GM10266 (cell line): ENCODE results near the gene NR2E1.

Experiments used
- DNase-seq: peaks from one replicate; pipeline ENCODE4 v3.0.0; 2012; ENCODE audit errors: extremely low spot score
- TF ChIP-seq, protein P1 (sequence below): IDR thresholded peaks from 2 replicates; pipeline ENCODE4 v1.5.1; 2012; ENCODE audit warnings: mild to moderate bottlenecking, low read depth; ENCODE audit not compliant: control insufficient read depth, insufficient read depth; ENCODE audit errors: missing control alignments

Gene NR2E1

DNA sequence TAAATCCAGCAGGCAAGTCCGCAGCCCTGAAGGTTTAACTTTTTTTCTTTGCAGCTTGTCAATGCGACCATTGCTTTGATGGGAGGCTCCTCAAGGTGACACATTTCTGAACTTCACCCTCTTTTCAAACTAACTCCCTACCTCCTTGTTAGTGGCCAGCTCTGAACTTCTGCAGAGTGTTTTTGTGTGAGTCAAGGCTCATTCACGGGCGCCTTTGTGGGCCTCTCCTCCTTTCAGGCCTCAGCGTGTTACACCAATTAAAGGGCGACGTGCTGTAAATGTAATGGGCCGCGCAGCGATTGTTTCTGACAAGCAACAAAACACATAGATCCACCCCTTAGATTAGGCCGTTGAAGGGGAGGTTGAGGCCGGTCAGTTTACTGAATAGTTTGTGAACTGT is 45.5 kb upstream of the NR2E1 start:
- no peak for DNase-seq
- TF ChIP-seq, protein P1, sequence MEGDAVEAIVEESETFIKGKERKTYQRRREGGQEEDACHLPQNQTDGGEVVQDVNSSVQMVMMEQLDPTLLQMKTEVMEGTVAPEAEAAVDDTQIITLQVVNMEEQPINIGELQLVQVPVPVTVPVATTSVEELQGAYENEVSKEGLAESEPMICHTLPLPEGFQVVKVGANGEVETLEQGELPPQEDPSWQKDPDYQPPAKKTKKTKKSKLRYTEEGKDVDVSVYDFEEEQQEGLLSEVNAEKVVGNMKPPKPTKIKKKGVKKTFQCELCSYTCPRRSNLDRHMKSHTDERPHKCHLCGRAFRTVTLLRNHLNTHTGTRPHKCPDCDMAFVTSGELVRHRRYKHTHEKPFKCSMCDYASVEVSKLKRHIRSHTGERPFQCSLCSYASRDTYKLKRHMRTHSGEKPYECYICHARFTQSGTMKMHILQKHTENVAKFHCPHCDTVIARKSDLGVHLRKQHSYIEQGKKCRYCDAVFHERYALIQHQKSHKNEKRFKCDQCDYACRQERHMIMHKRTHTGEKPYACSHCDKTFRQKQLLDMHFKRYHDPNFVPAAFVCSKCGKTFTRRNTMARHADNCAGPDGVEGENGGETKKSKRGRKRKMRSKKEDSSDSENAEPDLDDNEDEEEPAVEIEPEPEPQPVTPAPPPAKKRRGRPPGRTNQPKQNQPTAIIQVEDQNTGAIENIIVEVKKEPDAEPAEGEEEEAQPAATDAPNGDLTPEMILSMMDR: no peak

DNA sequence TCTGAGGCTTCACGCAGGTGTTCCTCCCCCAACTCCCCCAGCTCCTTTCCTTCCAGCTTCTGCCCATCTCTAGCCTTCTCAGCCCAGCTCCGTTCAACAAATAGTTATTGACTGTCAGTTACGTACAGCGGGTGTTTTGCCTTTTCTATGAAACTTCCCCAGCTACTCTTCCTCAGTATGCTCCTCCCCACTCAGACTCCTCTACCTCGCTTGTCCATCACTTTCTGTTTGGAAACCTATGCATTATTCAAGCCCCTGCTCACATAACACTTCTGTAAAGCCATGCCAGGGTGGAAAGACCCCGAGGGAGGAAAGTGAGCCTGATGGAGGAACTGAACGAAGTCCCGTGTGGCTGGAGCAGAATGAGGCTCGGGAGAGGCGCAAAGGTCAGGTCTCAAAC is 44.2 kb upstream of the NR2E1 start:
- no peak for DNase-seq
- TF ChIP-seq, protein P1: no peak

DNA sequence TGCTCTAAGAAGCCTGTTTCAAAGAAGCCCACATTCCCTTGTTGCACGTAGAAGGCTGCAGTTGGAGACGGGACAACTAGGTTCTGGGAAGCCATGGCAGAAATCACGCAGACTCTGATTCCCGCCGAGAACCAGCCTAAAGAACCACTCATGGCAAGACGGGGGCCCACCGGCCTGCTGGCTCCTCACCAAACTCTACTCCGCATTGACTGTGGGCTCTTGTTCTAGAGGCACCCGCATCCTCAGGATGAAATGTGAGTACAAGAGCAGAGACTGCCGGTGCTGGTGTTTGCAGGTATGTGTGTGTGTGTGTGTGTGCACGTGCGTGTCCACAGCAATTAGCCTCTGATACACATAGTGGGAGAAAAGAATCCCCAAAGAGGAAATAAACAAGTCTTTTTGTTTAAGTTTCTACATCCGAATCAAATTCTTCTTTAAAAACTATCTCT is 42.3 kb upstream of the NR2E1 start:
- TF ChIP-seq, protein P1: no peak
- no peak for DNase-seq

DNA sequence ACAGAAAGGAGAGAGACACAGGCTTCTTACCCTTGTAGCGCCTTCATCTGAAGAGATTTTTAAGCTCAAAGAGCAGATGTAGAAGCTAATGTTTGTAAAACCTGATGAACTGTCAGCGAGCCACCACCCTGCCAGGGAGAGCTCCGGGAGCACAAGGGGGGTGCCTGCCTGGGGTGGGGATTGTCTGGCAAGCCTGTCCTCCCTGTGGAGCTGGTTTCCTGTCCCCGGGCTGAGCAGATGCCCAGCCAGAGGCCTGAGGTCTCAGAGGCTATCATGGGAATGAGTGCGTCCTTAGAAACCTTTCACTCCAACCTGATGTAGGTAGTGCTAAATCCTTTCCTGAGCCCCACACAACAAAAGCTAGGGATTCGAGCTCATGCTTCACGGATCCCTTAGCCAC is 41.9 kb upstream of the NR2E1 start:
- DNase-seq: no peak
- TF ChIP-seq, protein P1: no peak

DNA sequence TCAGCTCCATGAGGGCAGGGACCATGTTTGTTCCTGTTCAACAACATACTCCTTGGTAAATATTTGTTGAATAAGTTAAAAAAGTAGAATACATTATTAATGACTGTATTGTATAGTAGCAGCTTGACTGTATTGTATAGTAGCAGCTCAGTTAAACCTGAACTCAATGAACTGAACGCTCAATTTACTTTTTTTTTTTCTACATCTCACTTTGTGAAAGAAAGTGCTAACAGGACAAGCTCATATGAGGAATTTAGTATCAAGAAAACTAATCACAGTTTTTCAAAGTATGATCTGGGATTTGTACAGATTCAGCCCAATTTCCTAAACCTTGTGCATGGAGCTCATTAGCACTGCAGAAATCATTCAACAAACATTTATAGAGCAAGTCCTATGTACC is 38.8 kb upstream of the NR2E1 start:
- TF ChIP-seq, protein P1: no peak
- DNase-seq: no peak

DNA sequence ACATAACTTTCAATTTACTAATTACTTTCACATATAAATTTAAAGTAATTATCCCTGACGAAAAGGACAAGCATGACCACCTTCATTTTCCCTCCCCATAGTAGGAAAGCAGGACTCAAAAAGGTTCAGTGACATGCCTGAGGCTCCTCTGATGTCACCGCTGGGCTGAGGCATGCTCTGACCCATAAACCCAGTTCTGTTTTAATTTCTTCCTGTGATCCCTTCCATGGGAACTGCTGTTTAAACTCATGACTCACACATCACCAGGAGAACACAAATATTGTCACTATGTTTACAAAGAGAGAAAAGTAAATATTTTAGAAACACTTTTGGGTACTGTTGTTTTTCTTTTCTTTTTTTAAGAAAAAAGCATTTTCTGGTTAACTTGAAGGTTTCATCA is 38.0 kb upstream of the NR2E1 start:
- TF ChIP-seq, protein P1: no peak
- DNase-seq: no peak

DNA sequence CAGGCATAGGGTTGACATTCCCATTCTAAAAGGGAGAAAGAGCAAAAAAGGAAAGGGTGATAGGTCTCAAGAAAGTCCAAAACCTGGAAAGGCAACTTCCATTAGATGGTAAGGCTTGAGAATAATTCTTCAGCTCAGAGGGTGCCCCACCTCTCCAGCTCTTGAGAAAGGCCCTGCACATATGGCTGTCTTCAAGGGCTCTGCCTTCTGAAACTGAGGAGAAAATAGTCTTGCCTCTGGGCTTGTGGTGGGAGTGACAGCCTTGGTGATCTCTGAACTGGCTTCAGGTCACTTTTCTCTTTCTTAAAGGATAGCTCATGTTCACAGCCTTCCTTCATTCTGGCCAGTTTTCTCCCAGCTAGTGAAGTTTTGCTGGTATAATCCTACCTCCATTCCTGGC is 35.6 kb upstream of the NR2E1 start:
- TF ChIP-seq, protein P1: no peak
- no peak for DNase-seq

DNA sequence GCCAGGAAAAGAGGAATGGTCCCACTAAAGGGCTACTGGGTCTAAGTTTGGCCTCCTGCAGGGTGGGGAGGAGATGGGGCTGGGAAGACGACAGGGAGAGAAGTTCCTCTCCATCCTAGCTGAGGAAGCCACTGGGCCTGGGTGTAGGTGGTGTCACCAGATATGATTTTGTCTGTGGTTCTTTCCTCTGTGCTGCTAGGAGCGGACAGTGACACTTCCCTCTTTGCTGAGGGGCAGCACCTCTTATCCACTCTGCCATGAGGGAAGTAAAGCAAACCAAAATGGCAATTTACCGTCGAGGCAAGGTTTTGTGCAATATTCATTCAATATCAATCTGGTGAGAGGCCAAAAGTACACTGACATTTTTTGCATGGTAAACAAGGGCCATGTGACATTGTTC is 33.0 kb upstream of the NR2E1 start:
- no peak for DNase-seq
- TF ChIP-seq, protein P1: no peak
